Sigmoid colon (tissue), 4 donors: ENCODE results near the gene PERP.

Experiments used
- POLR2A ChIP-seq, 2 donors: fragments of 450-650 bp; IDR thresholded peaks; one replicate each; pipeline ENCODE4 v1.6.1; 2016; ENCODE audit warnings: antibody characterized with exemption in 2 of 2, mild to moderate bottlenecking in 2 of 2, moderate library complexity in 2 of 2
- POLR2AphosphoS5 ChIP-seq, 4 donors: sonication (generic); formaldehyde crosslinking; IDR thresholded peaks; one replicate each; pipeline ENCODE4 v1.6.1; 2017; ENCODE audit warnings: antibody characterized with exemption in 4 of 4
- TF ChIP-seq, protein P1 (sequence below), 4 experiments: fragments of 450-650 bp in 3 of 4; fragments of 200-600 bp in 1 of 4; IDR thresholded peaks; one replicate each; pipeline ENCODE4 v1.5.1; 2016 to 2019; ENCODE audit warnings: antibody characterized with exemption in 4 of 4, mild to moderate bottlenecking in 3 of 4, moderate library complexity in 2 of 4

DNA sequence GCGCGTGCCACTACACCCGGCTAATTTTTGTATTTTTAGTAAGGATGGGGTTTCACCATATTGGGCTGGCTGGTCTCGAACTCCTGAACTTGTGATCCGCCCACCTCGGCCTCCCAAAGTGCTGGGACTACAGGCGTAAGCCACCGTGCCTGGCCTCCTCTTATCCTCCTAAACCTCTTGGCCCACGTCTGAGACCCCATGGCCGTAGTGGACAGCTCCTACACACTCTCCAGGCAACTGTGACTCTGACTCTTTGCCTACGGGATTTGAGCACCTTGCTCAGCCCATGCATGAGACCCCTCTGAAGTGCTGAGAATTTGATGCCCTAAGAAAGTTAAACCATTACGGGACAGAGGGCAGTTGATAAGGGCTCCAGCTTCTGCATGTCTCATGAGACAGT is 25.0 kb downstream of the PERP start:
- TF ChIP-seq POLR2AphosphoS5 (IDR thresholded peaks at IDR 0.05) (no peak), POLR2A (IDR thresholded peaks at IDR 0.05) (no peak)
- TF ChIP-seq, protein P1, sequence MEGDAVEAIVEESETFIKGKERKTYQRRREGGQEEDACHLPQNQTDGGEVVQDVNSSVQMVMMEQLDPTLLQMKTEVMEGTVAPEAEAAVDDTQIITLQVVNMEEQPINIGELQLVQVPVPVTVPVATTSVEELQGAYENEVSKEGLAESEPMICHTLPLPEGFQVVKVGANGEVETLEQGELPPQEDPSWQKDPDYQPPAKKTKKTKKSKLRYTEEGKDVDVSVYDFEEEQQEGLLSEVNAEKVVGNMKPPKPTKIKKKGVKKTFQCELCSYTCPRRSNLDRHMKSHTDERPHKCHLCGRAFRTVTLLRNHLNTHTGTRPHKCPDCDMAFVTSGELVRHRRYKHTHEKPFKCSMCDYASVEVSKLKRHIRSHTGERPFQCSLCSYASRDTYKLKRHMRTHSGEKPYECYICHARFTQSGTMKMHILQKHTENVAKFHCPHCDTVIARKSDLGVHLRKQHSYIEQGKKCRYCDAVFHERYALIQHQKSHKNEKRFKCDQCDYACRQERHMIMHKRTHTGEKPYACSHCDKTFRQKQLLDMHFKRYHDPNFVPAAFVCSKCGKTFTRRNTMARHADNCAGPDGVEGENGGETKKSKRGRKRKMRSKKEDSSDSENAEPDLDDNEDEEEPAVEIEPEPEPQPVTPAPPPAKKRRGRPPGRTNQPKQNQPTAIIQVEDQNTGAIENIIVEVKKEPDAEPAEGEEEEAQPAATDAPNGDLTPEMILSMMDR (IDR thresholded peaks at IDR 0.05): no peak
